ENCODE data around the gene EFCAB8.

The EFCAB8 gene

DNA sequence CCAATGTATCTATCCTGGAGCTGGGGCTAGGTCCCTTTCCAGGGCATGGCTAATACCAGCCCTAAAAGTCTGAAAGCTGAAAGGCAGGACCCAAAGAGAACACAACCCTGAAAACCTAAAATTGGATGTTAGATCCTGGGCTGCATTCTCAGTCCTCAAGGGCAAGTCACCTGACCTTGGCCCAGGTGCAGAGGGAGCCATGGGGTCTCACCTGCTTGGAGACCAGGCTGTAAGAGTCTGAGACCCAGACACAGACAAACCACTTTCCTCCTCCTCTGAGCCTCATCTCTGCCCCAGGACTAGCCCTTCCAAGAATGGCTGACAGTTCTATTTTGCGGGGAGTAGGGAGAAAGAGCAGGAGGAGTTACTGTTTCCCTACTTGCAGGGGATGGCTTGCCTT is 60.0 kb downstream of the EFCAB8 start:
- Histone ChIP-seq H3K4me3 (no peak overlapping the region), H4K20me1 (no peaks in the 10 kb centered on the region), H3K9ac (no peak overlapping the region), H3K27me3 (no peaks in the 10 kb centered on the region), H3K9me3 (replicated peaks in 1 of 11) (peaks cover 21 to 35% (median 27%) of the 10 kb centered on the region in 11 experiments), H3K4me2 (no peak overlapping the region), H3K36me3 (peaks cover 0 to 5% (median 0%) of the 10 kb centered on the region in 11 experiments; a peak in 3 of 22 replicates), H3K4me1 (no peaks in the 10 kb centered on the region), H3K27ac (no peak overlapping the region)
- TF ChIP-seq Cebpa-rat (IDR thresholded peaks at IDR 0.05), result no peak

- H3K9me3 ChIP-seq (replicated peaks in 1 of 11), result peaks cover 14 to 22% (median 19%) of the 10 kb centered on the region in 11 experiments
- H3K9ac ChIP-seq, result no peak overlapping the region
- H3K4me1 ChIP-seq, result no peaks in the 10 kb centered on the region
- H3K27me3 ChIP-seq, result no peaks in the 10 kb centered on the region
- H3K36me3 ChIP-seq, result peaks cover 0 to 5% (median 0%) of the 10 kb centered on the region in 11 experiments; a peak in 3 of 22 replicates
- no peak overlapping the region for H3K4me3 ChIP-seq
- no peak overlapping the region for H3K4me2 ChIP-seq
- no peak for TF ChIP-seq Cebpa-rat (IDR thresholded peaks at IDR 0.05)
- no peaks in the 10 kb centered on the region for H4K20me1 ChIP-seq
- no peak overlapping the region for H3K27ac ChIP-seq
Observed at GRCh38 chr20:32920066-32920465, 61.3 kb downstream of the EFCAB8 start.

DNA sequence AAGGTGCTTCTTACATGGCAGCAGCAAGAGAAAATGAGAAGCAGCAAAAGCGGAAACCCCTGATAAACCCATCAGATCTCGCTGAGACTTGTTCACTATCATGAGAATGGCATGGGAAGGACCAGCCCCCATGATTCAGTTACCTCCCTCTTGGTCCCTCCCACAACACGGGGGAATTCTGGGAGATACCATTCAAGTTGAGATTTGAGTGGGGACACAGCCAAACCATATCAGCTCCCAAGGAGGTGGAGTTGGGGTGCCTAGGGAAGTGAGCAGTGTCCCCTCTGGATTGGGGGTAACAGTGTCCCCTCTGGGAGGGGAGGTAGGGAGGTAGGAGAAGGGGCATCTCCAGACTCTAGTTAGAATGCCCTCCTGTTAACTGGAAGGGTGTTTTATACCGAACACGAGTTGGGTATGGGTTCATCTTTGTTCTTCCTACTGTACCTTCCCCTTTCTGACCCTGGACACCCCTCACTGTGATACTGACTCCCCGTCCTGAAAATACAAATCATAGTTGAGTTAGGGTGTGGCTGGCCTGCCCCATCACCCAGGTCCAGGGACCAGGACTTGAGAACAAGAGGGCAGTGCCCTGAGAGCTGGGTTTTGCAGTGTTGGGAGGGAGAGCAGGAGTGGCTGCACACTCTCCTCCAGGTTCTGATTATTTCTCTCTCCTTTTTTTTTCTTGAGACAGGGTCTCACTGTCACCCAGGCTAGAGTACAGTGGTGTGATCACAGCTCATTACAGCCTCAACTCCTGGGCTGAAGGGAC is 62.0 kb downstream of the EFCAB8 start:
- Histone ChIP-seq H4K20me1 (no peaks in the 10 kb centered on the region), H3K9me3 (replicated peaks in 1 of 11) (peaks cover 7 to 16% (median 12%) of the 10 kb centered on the region in 11 experiments), H3K9ac (no peak overlapping the region), H3K27me3 (no peaks in the 10 kb centered on the region), H3K36me3 (peaks cover 0 to 3% (median 0%) of the 10 kb centered on the region in 11 experiments; a peak in 3 of 22 replicates), H3K4me2 (no peak overlapping the region), H3K4me1 (no peaks in the 10 kb centered on the region), H3K27ac (no peak overlapping the region), H3K4me3 (no peak overlapping the region)
- no peak for TF ChIP-seq Cebpa-rat (IDR thresholded peaks at IDR 0.05)

DNA sequence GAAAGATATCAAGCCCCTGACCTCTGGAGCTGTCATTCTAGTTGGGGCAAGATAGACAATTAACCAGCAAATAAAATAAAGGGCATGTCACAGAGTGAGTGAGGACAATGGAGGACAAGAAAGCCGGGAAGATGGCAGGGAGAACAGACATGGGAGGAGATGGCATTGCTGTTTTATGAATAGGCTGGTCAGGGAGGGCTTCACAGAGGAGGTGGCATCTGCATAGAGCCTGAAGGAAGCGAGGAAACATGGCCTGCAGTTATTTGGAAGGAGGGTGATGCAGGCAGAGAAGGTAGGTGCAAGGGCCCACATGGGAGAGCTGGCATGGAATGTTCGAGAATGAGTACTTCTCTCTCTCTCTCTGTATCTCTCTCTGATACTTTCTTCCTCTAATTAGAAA is 63.7 kb downstream of the EFCAB8 start:
- no peaks in the 10 kb centered on the region; a peak in 1 of 22 replicates for H3K9me3 ChIP-seq (replicated peaks in 1 of 11)
- no peak overlapping the region for H3K27ac ChIP-seq

DNA sequence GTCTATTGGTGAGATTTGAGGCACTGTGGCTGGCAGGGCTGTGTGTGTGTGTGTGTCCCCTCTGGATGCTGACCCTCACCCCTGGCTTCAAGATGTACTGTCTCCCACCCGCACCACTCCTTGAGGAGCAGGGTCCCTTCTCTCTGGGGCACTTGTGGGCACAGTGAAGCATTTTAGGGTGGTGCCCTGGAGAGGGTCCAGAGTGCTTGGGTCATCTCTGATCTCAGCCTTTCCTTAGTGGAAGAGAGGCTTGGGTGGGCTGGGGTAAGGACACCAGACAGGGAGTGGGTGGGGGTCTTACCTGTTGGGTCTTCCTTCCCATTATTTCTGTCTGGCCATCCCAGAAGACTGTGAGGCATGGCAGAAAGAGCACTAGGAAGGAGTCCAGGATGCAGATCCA is 66.1 kb downstream of the EFCAB8 start:
- Histone ChIP-seq H3K9ac (no peak overlapping the region), H3K4me1 (no peaks in the 10 kb centered on the region), H4K20me1 (no peaks in the 10 kb centered on the region), H3K36me3 (no peaks in the 10 kb centered on the region), H3K9me3 (replicated peaks in 1 of 11) (no peaks in the 10 kb centered on the region; a peak in 1 of 22 replicates), H3K4me3 (no peak overlapping the region), H3K27me3 (no peaks in the 10 kb centered on the region), H3K4me2 (no peak overlapping the region), H3K27ac (no peak overlapping the region)
- TF ChIP-seq Cebpa-rat (IDR thresholded peaks at IDR 0.05), result no peak

More for the DNA sequence above, 63.7 kb downstream of the EFCAB8 start:
- H4K20me1 ChIP-seq, result no peaks in the 10 kb centered on the region
- H3K4me1 ChIP-seq, result no peaks in the 10 kb centered on the region
- no peaks in the 10 kb centered on the region for H3K27me3 ChIP-seq
- no peak overlapping the region for H3K9ac ChIP-seq
- H3K4me3 ChIP-seq, result no peak overlapping the region
- H3K4me2 ChIP-seq, result no peak overlapping the region
- no peaks in the 10 kb centered on the region for H3K36me3 ChIP-seq
- TF ChIP-seq Cebpa-rat (IDR thresholded peaks at IDR 0.05), result no peak

- H3K9me3 ChIP-seq (replicated peaks in 1 of 11), result no peaks in the 10 kb centered on the region; a peak in 1 of 22 replicates
- H3K36me3 ChIP-seq, result no peaks in the 10 kb centered on the region
- H3K27me3 ChIP-seq, result no peaks in the 10 kb centered on the region
- H3K4me3 ChIP-seq, result no peak overlapping the region
- H3K9ac ChIP-seq, result no peak overlapping the region
- H3K4me2 ChIP-seq, result no peak overlapping the region
- H3K4me1 ChIP-seq, result no peaks in the 10 kb centered on the region
- no peak overlapping the region for H3K27ac ChIP-seq
- TF ChIP-seq Cebpa-rat (IDR thresholded peaks at IDR 0.05), result no peak
- H4K20me1 ChIP-seq, result no peaks in the 10 kb centered on the region
Observed at GRCh38 chr20:32925481-32926196, 66.9 kb downstream of the EFCAB8 start.

DNA sequence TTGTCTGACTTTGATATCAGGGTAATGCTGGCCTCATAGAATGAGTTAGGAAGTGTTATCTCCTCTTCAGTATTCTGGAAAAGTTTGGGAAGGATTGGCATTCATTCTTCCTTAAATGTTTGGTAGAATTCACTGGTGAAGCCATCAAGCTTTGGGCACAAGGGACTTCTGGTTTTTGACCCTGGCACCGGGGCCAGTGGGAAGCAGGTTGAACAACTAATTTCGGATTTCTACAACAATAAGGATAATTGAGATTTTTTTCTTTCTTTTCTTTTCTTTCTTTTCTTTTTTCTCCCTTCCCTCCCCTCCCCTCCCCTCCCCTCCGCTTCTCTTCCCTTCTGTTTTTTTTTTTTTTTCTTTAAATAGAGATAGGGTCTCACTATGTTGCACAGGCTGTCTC is 70.4 kb downstream of the EFCAB8 start:
- no peak overlapping the region for H3K4me2 ChIP-seq

GRCh38 chr20:32930181-32930580 is 71.5 kb downstream of the EFCAB8 start:
- H3K27me3 ChIP-seq, result no peaks in the 10 kb centered on the region
- TF ChIP-seq Cebpa-rat (IDR thresholded peaks at IDR 0.05), result no peak

More for the DNA sequence above, 70.4 kb downstream of the EFCAB8 start:
- no peak overlapping the region for H3K4me3 ChIP-seq
- H3K9me3 ChIP-seq (replicated peaks in 1 of 11), result peaks cover 0 to under 1% (median 0%) of the 10 kb centered on the region in 11 experiments; a peak in 5 of 22 replicates
- H3K9ac ChIP-seq, result no peak overlapping the region
- H3K27me3 ChIP-seq, result no peaks in the 10 kb centered on the region
- H4K20me1 ChIP-seq, result no peaks in the 10 kb centered on the region
- H3K36me3 ChIP-seq, result no peaks in the 10 kb centered on the region
- no peaks in the 10 kb centered on the region for H3K4me1 ChIP-seq
- TF ChIP-seq Cebpa-rat (IDR thresholded peaks at IDR 0.05), result no peak
- no peak overlapping the region for H3K27ac ChIP-seq

DNA sequence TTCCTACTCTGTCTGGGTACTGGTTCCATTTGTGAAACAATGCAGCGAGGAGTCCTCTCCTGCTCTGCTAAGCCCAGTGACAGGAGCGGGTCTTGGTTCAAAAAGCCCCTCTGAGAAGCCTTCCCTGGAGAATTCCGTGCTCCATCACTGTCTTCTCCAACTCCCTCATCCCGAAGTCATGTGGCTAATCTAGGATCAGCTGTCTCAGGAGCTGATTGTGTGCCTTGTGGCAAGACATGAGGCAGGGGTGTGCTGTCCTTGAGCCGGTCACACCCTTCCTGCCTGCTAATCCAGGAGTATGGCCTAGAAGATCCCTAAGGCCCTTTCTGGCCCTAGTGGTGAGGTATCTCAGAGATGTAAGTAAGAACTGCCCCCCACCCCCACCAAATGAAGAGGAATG is 72.0 kb downstream of the EFCAB8 start:
- Histone ChIP-seq H3K9me3 (replicated peaks in 1 of 11) (peaks cover 12 to 15% (median 15%) of the 10 kb centered on the region in 11 experiments; a peak in 19 of 22 replicates), H3K36me3 (no peaks in the 10 kb centered on the region), H3K9ac (no peak overlapping the region), H4K20me1 (no peaks in the 10 kb centered on the region), H3K4me2 (no peak overlapping the region), H3K4me1 (no peaks in the 10 kb centered on the region), H3K27me3 (no peaks in the 10 kb centered on the region), H3K27ac (no peak overlapping the region), H3K4me3 (no peak overlapping the region)
- no peak for TF ChIP-seq Cebpa-rat (IDR thresholded peaks at IDR 0.05)

More at GRCh38 chr20:32930181-32930580, 71.5 kb downstream of the EFCAB8 start:
- H3K4me2 ChIP-seq, result no peak overlapping the region
- no peak overlapping the region for H3K9ac ChIP-seq
- H3K9me3 ChIP-seq (replicated peaks in 1 of 11), result peaks cover 8 to 10% (median 10%) of the 10 kb centered on the region in 11 experiments; a peak in 19 of 22 replicates
- no peaks in the 10 kb centered on the region for H4K20me1 ChIP-seq
- no peaks in the 10 kb centered on the region for H3K4me1 ChIP-seq
- H3K4me3 ChIP-seq, result no peak overlapping the region
- no peak overlapping the region for H3K27ac ChIP-seq
- H3K36me3 ChIP-seq, result no peaks in the 10 kb centered on the region
